NCI-H82 treated with DMSO at 0.1 percent for 48 hours (cell line): Measurements from ENCODE around the gene HMGN3.

ENCODE experiments used
- DNase-seq: peaks from one replicate; lab custom pipeline; 2025; ENCODE audit not compliant: unreplicated experiment; lab: John Stamatoyannopoulos, UW

Gene HMGN3

DNA sequence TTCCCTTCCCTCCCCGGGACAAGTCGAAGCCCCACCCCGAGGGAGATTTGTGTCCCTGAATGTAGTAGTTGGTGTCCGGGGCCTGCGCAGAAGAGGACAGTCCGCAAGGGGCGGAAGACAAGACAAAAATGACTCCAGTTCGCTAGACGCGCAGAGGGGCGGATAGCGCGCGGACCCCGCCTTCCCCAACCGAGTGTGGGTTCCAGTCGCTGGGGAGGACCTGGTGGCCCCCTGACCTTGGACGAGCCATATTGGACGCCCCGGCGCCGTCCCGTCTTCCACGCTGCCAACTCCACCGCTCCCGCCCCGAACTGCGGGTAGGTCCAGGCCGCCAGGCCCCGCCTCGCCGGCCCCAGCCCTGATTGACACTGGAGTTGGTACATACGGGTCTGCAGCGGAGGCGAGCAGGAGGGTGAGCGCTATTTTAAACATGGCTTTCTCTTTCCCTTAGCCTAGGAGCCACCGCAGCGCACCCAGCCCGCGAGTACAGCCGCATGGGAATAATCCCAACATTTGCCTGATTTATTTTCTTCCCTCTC lies 802 bp downstream of the HMGN3 start:
- DNase-seq: peak; percentile 60

DNA sequence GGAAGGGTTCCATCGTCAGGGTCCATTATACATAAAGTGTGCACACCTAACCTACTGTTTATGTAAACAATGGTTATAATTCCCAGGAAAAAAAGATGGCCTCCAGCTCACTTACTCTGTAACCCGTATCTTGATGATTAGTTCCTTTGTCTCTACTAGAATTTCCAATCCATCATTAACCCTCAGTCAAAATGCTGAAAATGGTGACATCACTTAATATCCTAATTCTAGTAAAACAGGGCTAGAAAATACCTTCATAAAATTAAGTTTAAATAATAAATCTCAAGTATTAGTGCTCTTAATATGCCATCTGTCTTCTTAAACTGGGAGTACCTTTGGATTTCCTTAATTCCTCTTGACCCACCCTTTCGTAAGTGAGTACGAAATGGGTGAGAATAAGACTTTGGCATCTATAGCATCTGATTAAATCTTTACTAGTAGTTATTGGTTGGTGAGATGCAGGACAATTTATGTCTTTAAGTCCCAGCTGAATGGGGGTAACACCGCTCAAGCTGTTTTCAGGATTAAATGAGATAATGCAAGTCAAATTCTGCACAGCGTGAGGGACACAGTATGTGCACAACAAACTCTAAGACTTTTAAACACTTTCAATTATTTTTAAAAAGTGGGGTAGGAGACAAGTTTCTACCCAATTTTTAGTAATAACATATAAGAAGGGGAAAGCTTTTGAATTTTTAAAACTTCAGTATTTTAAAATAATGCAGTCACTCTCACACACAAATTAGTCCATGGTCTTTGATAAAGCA lies 1.6 kb downstream of the HMGN3 start:
- no peak for DNase-seq

GRCh38 chr6:79231666-79232065 lies 2.8 kb downstream of the HMGN3 start:
- DNase-seq: no peak

DNA sequence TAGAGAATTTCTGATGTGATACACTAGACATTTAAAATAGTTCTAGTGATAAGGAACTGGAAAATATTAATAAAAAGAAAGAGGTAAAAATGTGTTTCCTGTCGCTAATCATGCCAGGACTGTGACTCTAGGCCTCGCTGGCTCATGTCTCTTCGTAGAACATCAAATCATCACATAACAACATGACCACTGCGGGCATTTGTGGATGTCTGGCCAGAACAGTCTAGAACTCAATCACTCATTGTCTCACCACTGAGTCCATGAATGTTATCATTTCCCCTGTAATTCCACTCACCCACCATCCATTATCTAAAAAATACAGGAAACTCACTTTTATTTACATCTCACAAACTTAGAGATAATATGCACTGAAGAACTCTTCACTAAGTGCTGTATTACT lies 3.4 kb downstream of the HMGN3 start:
- no peak for DNase-seq

DNA sequence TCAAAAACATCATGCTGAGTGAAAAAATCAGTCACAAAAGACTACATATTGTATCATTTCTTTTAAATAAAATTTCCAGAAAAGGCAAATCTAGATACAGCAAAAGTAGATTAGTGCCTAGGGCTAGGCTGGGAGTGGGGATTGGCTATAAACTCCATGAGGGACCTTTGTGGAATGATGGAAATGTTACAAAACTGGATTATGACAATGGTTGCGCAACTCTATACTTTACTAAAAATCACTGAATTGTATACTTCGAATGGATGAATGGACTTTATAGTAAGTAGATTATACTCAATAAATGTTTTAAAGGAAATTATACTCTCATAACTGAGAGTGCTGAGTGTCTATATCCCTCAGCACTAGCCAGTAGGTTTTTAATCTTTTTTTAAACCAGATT lies 4.3 kb downstream of the HMGN3 start:
- DNase-seq: no peak

GRCh38 chr6:79227445-79227844 lies 7.0 kb downstream of the HMGN3 start:
- no peak for DNase-seq

DNA sequence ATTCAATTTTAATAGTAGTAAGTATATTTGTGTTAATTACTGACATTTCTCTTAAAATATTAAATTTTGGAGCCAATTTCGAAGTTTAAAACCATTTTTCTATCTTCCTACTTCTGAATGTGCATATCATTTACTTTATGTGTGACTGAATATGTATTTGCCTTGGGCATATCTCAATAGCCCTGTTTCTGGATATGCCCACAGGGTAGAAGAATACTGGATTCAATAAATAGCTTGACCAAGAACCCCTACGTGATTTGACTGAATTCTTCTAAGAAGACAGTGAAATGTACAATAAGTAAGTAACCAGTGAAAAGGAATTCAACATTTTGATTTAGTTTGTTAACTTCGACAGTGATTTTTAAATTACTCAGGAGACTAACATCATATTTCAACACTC lies 7.8 kb downstream of the HMGN3 start:
- DNase-seq: no peak

DNA sequence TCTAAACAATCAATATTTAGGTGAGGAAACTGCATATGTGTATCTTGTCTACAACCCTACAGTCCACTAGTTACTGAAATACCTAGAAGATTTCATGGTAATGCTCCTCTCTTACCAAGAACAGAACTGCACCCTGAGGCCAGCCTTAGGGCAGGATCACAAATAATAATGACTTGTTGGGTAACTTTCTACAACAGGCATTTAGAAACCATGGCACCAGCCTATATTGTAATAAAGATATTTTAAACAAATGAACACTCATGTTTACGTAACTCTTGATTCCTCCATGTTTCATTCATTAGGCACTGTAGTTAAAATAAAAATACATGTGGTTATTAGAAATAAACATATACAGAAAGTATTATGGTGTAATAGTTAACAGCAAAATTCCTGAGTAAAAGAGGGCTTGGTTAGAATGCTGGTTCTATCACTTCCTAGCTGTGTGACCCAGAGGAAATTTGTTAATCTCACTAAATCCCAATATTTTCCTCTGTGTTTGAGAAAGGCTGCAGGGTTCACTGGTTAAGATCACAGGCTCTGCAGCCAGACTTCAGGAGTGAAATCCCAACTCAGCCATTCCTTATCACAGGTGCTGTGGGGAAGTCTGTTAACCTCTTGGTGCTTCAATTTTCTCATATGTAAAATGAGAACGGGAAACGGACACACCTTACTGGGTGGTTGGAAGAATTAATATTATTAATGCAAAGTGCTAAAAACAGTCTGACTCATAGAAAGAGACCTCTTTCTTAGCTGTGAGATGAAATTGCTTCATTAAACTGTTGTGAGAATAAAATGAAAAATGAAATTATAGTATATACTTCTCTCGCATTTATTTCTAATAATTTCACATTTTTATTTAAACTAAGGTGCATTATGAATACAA lies 8.5 kb downstream of the HMGN3 start:
- DNase-seq: no peak

- DNase-seq: no peak
These were observed 10.7 kb downstream of the HMGN3 start for GRCh38 chr6:79223611-79224404.

GRCh38 chr6:79215213-79215824 lies 19.2 kb downstream of the HMGN3 start:
- DNase-seq: no peak

GRCh38 chr6:79212859-79213258 lies 21.6 kb downstream of the HMGN3 start:
- DNase-seq: no peak

GRCh38 chr6:79208816-79209215 lies 25.7 kb downstream of the HMGN3 start:
- DNase-seq: no peak

- no peak for DNase-seq
These were observed 30.7 kb downstream of the HMGN3 start for GRCh38 chr6:79203753-79204253.

- DNase-seq: no peak
These were observed 31.9 kb downstream of the HMGN3 start for GRCh38 chr6:79202556-79202955.

DNA sequence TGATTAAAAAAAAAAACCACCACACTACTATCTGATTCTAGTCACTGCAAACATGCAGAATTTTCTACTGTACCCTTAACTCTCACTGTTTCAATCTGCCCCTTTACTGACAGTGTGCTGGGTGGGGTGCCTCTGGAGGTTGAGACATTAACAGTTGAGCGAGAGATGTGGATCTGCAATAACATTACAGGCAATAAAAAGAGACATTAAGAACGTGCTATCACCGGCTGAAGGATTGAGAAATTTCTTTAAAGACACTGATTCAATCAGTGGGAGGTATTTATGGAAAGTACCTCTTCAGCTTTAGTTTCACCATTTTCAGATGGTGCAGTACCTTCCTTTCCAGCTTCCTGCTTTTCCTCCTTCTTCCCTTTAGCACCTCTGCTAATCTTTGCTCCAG lies 32.5 kb downstream of the HMGN3 start:
- DNase-seq: no peak

GRCh38 chr6:79201143-79201542 lies 33.3 kb downstream of the HMGN3 start:
- no peak for DNase-seq

DNA sequence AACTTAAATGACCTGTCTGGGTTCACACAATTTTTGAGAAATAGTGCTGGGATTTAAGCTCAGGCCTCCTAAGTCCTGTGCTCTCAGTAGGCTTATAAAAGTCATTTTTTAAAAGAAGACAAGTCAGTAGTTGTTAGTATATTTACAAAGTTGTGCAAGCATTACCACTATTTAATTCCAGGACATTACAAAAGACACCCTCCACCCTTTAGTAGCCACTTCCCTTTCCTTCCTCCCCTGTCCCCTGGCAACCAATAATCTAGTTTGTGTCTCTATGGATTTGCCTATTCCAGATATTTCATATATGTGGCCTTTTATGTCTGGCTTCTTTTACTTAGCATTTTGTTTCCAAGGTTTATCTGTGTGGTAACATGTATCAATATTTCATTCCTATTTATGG lies 37.6 kb downstream of the HMGN3 start:
- DNase-seq: no peak

DNA sequence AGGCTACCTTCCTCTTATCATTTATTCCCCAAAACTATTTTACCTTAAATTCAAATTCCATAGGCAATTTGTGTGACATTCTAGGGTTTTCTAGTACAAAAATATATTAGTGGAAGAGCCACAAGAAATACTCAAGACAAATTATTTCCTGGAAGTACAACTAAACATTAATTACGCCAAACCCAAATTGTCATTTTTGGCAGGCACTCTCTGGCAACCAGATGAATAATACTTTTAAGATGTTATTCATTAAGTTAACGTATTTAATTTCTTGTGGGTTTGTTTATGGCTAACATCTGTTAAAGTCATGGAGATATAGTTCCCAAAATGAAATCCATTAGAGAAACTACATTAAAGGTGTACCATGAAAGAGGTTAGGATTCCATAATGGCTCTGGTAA lies 40.5 kb downstream of the HMGN3 start:
- no peak for DNase-seq

- DNase-seq: no peak
These were observed 44.6 kb downstream of the HMGN3 start for GRCh38 chr6:79189760-79190350.

GRCh38 chr6:79188885-79189480 lies 45.5 kb downstream of the HMGN3 start:
- no peak for DNase-seq
